T follicular helper cell (primary cell): ENCODE measurements around the gene CAPN14.
"Not testable (repeated sequence)": the region's sequence is repeated elsewhere in the genome, so short reads cannot be mapped to it uniquely, and the experiment has no call there.

Experiments used
- DNase-seq: peaks from one replicate; pipeline ENCODE4 v3.0.0-alpha.2; 2020; ENCODE audit warnings: low read depth

The CAPN14 gene

DNA sequence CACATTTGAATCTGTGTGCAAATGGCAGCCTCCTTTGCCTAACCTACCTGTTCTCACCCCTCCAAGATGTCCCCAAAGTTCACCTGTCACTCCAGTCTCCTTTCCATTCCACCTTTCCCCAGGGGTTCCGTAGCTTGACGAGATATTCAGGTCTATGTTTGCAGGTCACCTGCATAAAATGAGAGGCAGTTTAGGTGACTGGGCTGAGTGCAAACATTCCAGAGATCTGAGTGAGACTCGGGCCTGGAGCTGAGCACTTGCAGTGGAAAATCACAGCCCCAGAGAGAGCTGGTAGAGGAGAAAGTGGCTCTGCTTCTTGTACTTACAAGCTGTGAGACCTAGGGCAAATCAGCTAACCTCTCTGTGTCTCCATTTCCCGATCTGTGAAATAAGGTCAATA lies 20.1 kb downstream of the CAPN14 start:
- DNase-seq = no peak

DNA sequence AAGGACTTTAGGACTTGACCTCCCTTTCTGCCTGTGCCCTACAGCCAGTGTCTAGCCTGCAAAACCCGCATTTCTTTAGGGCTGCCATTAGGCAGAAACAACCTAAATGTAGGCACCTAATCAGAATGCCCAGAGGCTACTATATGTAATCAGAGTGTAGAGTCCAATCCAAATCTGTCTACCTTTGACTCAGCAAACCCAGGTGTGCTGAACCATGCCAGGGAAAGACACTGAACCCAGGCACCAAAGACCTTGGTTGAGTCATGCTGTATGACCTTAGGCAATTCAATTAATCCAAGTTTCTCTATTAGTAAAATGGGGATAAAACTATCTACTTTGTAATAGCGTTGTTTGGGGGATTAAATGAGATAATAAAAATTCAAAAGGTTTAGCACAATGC lies 20.7 kb downstream of the CAPN14 start:
- DNase-seq = no peak

DNA sequence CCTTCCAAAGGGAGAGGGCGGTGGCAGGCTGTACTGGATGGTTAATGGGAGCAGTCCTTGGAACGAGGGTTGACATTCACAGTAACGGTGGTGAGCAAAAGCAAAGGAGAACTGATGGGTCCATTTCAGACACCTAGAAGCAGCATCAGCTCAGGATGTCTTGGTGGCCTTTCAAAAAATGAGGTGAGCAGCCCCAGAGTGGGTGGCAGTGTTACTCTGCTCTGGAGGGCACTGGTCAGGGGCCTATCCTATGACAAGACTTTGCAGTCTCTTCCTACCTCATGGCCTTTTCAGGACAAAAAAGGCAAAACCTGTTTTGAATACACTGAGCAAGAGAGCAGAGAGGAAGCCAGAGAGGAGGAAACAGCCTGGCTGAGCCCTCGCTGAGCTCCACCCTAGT lies 23.5 kb downstream of the CAPN14 start:
- DNase-seq = no peak

DNA sequence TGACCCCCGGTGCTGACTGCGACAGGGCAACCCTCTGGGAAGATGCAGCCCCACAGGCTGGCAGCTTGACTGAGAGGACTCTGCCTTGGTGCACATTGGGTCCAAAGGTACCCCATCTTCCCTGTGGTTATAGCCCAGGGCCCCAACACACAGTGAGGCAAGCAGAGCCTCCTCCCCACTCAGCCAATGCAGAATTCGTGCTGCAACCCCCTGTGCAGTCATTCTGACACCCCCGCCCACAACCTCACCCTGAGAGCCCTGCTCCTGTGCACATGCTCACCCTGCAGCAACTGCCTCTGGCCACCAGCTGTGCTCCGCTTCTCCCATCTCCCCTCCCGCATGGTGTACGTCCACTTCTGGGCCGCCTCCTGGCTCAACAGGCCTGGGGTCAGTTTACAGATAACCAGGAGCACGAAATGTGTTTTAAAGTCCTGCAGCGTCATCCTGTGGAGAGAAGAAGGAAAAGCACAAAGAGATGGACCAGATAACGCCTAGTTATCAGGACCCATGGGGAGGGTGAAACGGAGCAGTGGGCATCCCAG lies 24.4 kb downstream of the CAPN14 start:
- DNase-seq = no peak

DNA sequence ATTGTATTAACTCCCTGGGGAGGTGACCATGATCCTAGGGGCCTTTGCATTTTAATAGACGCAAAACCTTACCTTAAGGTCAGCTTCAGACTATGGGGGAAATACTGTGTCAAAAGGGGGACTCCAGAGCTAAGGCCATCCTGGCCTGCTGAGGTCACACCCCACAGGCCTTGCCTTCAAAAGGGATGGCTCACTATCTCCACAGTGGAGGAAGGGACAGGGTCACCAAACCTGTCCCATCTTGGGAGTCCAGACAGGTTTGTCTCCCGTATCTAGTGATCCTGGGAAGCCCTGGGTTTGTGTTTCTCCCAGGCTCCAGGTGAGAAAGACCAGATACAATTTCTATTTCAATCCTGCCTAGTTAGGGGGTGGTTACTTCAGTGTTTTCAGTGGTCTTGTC lies 24.9 kb downstream of the CAPN14 start:
- no peak for DNase-seq

DNA sequence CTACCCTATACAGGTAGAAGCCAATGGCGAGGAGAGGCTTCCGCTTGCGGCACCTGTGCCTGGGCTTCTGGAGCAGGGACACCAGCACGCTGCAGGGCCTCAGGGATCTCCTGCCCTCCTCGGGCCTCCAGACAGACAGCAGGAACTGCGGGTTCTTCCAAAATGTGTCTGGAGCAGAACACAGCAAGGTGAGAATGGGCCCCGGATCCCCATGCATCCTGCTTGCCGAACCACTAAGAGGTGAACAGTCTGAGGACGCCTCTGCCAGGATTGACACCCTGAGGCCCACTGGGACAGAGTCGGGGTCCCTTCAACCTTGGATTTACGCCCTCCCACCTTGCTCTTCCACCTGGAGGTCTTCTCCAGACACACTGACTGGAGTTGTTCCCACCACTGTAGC lies 25.4 kb downstream of the CAPN14 start:
- DNase-seq = no peak

DNA sequence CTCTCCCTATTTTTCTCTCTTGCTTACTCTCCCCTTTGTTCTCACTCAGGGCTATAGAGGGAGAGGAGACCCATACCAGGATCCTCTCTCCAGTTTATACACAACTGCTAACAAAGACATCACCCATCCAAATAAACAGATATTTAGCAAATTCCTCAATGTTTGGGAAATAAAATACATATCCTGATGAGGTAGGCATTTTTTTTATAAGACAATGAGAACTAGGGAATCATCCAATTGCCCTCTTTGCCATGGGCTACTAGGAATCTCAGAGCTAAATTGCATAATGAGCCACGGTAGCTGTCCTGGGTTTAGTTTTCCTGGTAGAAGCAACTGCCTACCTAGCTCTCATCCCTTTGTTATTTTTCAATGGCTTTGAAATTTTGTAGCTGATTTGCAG lies 27.1 kb downstream of the CAPN14 start:
- DNase-seq = no peak

DNA sequence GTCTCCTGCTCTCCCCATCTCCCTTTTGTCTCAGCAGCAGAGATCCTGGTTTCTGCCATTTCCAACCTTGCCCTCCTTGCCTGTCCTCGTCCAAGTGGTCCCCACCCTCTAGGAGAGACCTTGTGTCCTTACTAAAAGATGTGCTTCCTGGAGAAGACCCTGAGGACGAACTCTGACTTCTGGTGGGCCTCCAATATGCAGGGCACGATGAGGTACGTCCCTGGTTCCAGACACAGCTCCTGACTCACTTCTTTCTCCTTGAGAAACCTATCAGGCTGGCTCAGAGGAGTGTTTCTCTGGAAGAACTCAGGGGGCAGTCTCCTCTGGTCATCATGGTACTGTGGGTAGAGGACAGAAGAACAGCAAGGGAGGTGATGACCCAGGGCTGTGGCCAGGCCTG lies 28.2 kb downstream of the CAPN14 start:
- DNase-seq = no peak

DNA sequence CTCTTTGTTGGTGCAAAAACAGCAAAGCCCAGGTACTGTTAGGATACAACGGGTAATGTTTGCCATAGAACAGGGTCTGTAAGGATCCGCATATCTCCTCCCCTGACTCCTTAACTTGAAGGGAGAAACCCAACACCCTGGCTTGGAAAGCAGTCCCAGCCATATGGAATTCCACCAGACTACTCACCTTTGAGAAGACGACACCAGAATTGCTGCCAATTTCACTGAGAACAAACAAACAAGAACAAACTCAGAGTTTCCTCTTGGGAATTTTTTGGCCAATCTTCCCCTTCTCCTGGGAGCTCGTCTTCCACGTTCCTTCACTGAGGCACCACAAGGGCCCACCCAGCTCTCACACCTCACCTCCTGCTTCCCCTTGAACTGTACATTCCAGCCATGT lies 29.2 kb downstream of the CAPN14 start:
- DNase-seq = no peak

DNA sequence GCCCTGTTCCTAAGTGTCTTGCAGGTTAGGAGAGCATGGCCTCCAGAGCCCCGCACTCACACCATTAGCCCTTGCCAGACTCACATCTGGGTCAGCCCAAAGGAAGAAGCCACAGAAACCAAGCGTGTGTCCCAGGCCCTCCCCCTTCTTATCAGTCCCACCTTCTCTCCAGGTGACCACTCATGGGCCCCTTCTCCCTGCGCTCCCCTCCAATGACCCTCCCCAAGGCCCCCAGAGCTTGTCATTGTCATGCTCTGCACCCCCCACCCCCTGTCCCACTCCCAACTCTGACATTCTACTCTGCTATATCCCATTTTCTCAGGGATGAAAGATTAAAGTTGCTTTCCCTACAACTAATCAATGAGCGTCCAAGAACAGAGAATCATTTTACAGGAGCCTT lies 30.1 kb downstream of the CAPN14 start:
- no peak for DNase-seq

DNA sequence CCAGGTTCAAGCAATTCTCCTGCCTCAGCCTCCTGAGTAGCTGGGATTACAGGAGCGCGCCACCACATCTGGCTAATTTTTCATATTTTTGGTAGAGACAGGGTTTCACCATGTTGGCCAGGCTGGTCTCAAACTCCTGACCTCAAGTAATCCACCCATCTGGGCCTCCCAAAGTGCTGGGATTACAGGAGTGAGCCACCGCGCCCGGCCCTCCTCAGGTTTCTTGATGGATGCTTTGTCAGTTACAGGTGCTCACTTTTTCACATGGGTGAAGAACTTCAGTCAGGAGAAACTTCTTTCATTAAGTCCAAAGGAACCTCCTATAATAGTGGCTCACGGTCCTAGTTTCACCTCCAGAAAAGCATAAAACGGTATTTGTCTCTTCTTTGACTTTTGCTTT lies 33.3 kb downstream of the CAPN14 start:
- not testable (repeated sequence) for DNase-seq

DNA sequence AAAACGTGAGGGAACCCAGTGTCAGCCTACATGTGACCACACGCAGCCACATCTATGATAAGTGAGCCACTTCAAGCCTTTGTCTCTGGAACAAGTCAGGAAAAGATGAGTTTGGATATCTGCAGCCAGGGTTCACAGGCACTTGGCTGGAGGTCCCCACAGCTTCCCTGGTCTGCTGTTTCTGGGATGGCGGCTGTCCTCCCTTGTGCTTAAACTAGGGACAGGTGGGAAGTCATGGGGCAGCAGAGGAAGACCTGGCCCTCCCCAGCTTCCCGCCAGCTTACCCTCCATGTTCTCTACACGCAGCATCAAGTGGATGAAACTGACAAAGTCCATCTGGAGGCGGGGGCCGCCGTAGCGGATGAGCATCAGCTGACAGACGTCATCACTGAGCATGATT lies 40.6 kb downstream of the CAPN14 start:
- no peak for DNase-seq

DNA sequence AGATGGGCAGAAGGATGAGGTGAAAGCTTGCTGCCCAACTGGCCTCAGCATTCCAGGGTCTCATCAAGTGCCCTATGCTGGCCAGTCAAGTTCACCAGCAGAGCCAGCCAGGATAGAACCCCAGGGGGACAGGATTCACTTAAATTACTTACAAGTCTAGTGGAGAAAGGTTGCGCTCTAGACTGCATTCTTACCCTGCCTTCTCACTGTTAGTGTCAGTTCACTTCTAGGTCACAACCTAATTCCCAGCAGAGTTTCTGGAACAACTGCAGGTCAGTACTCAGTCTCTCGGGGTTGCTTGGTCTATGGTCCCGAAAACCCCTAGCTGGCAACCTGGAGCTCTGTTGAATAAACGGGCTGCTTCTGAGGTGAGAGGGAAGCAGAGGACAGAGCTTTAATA lies 46.2 kb downstream of the CAPN14 start:
- DNase-seq = no peak

DNA sequence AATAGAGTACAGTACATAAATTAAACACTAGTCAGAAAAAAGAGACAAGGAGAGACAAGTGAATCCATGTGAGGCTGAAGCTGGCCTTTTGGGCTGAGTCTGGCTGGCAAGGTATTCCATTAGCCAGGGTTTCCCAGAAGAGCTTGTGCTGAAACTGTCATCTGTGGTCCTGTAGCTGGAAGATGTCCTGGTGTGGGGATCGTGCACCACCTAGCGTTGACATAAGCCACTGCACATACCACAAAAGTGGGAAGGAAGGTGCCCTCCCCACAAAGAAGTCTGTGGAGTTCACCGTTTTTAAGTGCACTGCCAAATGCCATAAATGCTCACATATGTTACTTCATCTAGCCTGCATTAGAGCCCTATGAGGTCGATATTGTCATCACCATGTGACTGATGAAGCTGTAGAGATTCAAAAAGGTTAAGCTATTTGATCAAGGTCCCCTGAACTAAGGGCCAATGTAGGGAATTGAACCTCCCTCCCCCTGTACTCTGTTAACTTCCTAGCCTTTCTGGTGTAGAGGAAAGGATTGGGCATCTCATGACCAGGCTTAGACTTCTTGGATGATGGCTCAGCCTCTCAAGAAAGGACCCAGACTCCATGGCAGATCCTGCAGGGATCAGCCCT lies 47.1 kb downstream of the CAPN14 start:
- peak; percentile 10 for DNase-seq

DNA sequence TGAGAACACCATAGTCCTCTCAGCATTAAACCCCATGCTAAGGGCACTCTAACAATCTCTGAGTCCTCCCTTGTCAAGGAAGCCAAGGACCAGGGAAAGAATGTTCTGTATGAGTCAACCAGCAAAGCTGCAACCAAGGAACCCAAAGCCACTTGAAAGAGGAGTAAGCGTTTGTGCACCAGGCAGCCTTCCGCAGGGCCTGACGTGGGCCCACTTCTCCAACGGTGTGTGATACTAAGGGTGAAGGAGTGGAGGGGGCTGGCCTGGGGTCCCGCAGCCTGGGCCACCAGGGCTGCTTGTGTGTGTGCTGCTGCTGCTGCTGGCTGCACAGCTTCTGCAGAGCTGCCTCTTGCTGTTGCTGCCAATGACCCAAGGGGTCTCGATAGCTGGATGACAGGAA lies 49.0 kb downstream of the CAPN14 start:
- no peak for DNase-seq

DNA sequence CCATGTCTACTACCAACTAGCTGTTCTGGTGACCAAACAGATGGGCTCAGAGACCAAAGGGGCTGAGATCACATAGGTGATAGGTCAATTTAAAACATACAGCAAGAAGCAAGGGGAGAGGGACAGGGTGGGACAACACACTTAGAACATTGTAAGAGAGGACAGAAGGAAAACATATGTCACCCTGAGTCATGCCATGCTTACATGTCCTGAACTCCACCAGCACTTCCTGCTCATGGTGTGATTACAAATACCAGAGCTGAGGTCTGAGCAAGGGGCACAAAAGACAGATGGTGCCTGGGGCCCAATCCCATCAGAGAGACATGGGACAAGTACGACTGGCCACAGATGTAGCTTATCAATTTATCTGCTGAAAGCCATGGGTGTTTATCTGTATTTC lies 50.4 kb downstream of the CAPN14 start:
- no peak for DNase-seq

DNA sequence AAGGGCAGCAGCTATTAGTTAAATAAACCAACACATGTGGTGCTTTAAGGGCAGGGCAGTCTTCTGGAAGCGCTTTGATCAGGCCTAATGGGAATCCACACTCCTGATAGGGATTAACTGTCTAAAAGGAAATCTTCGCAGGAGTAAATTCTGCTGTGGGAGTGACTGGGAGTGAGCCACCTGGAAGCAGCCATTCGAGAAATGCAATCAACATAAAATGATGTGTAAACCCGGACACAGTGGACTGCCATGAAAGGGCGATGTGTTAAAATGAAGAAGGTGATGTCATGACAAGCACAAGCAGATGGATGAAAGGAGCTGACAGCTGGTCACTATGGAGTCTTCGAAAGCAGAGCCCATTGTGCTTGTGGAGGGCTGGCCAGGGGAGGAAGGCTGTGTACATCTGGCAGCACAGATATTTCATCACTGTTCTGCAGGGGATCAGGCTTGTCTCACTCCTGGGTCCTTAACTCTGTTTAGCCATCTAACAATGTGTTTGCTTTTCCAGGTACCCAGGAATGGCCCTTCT lies 54.2 kb downstream of the CAPN14 start:
- DNase-seq = no peak

DNA sequence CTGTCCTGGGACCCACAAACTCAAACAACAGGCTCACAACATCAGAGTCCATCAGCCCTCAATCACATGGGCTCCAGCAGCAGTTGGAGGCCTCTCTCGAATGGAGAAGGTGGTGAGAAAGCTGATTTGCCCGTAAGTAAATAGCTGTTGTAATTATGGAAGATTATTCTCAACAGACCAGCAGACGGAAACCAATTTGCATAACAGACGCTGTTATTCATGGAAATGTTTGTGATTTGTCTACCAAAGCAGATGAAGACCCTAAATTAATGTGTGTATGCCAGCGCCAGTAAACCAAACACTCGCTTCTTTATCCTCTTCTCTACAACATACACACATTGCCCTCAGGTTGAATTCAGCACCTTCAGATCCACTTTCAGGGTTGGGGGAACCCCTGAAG lies 55.7 kb downstream of the CAPN14 start:
- DNase-seq = no peak

DNA sequence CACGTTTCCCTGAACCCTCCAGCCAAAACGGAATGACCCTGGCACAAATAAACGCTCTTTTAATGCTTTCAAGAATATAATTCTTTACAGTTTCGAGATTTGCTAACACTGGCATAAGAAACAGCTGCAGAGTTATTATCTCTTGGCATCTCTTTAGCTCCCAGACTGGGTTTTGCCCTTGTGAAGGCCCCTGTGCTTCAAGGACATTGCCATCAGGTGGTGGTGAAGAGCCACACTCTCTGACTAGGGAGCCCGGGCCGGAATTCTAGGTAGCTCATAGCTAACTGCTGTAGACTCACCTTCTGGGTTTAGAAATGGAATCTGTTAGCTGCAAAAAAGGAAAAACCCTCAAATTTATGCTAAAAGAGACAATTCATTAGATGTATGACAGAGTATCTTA lies 65.8 kb downstream of the CAPN14 start:
- DNase-seq = no peak

DNA sequence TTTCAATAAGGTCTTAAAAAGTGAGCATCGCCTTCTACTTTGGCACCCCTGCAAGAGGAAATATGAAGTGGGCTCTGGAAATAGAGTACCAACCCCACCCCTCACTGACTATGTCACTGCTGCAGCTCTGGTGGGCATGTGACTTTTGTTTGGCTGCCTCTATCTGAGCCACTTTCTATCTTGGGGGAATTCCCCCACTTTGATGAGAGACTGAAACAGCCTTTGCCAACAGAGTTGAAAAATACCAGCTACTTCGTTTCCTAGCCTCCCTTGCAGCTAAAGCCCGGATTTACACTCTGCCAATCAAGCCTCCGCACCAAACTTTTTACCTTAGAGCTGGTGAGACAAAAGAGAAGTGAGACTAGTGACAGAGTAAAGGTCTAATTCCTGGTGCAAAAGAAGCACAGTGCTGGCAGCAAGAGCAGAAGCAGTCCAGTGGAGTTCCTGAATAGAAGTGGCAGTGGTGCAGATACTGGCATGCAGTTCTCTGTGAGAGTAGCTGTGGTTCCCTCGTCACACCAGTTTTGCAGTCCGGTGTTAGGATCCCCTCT lies 67.1 kb downstream of the CAPN14 start:
- no peak for DNase-seq

DNA sequence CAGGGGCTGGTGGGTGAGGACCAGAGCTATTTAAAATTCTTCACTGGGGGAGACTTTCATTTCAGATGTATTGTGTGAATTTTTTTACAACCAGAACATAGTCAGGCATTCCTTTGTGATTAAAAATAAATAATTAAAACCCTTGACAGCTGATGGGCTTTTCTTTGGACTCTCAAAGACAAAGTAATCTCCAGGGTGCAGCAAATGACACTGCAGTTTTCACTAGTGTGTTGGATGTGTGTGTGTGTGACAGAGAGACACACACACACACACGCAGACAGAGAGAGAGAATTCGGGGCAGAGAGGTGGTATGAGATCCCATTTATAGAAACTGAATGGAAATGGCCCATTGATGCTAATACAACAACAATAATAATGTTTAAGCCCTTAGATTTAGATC lies 68.8 kb downstream of the CAPN14 start:
- DNase-seq = no peak

DNA sequence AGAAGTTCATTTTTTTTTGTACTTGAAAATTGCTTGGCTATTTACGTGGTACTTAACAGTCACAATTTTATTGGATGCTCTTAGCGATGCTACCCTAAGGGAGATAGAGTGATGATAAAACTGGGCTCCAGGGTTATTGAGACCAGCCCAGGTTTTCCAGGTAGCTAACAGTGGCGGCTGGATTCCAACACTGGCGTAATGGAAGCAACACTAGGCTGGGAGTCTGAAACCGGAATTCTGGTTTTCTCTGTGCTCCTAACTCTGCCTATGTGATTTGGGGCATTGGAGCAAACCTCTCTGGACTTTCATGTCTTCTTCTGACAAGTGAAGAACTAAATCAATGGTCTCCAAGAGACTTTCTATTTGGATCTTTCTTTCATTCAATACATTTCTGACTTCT lies 69.7 kb downstream of the CAPN14 start:
- DNase-seq = no peak

DNA sequence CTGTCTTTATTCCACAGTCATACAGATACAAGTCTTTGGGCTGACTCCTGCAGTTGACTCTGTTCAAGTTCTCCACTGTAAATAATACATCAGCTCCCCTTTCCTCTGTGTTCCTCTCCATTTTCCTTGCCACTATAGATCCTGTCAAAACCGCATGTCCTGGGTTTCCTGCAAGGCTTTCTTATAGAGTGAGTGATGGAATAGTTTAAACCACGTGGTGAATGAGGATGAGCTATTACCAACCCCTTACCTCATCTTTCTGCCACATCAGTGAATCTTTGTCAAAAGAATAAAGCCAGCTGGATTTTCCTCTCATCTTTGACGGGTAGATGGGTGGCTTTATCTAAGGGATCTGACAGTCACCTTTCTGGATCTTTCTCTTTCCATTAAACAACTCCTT lies 75.2 kb downstream of the CAPN14 start:
- no peak for DNase-seq
